ENCODE measurements around the gene UST.

Gene UST

GRCh38 chr6:148867862-148868261, 121.0 kb downstream of the UST start:
- no peaks in the 10 kb centered on the region for H4K20me1 ChIP-seq (ENCODE audit: insufficient read depth)
- H3K4me1 ChIP-seq (ENCODE audit: low read depth, poor library complexity, severe bottlenecking): no peaks in the 10 kb centered on the region
- no peaks in the 10 kb centered on the region for H3K27me3 ChIP-seq (ENCODE audit: insufficient read depth, low read depth)
- no peaks in the 10 kb centered on the region for H3K79me2 ChIP-seq (ENCODE audit: insufficient read depth, low read depth)
- H3K9ac ChIP-seq: no peak overlapping the region
- no peak overlapping the region for H3K27ac ChIP-seq
- no peak for TF ChIP-seq CTCF (conservative IDR thresholded peaks at IDR 0.05; ENCODE audit: low read depth, low read length)
- no peak overlapping the region for H3K4me3 ChIP-seq (IDR thresholded peaks at IDR 0.05; ENCODE audit: insufficient read depth, low read depth, low read length)
- no peak overlapping the region for H2AFZ ChIP-seq (ENCODE audit: low read depth)
- no peaks in the 10 kb centered on the region for H3K36me3 ChIP-seq (ENCODE audit: insufficient read depth)
- no peak overlapping the region for H3K4me2 ChIP-seq

DNA sequence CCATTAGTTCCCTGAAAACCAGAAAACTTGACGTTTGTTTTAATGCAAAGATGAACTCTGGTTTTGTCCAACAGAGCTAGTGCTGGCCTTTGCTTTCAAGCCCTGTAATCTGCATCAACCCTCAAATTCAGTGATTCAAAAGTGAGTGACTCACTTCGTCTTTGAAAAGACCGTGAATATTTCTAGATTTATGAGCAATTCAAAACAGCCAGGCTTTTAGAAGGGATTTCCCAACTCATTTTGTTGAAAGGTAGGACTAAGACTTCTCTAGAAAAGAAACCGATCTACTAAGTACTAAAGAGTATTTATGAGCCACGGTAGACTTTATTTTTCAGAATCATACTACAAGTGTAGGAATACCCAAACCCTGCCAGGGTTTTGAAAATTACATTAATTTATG, 121.5 kb downstream of the UST start:
- Histone ChIP-seq H3K27me3 (ENCODE audit: insufficient read depth, low read depth) (no peaks in the 10 kb centered on the region), H3K79me2 (ENCODE audit: insufficient read depth, low read depth) (no peaks in the 10 kb centered on the region), H3K4me2 (no peak overlapping the region), H3K9ac (no peak overlapping the region), H3K27ac (no peak overlapping the region), H3K4me3 (IDR thresholded peaks at IDR 0.05; ENCODE audit: insufficient read depth, low read depth, low read length) (no peak overlapping the region), H2AFZ (ENCODE audit: low read depth) (no peak overlapping the region), H4K20me1 (ENCODE audit: insufficient read depth) (no peaks in the 10 kb centered on the region), H3K36me3 (ENCODE audit: insufficient read depth) (no peaks in the 10 kb centered on the region), H3K4me1 (ENCODE audit: low read depth, poor library complexity, severe bottlenecking) (no peaks in the 10 kb centered on the region)
- TF ChIP-seq CTCF (conservative IDR thresholded peaks at IDR 0.05; ENCODE audit: low read depth, low read length): no peak

- Histone ChIP-seq H3K27me3 (ENCODE audit: insufficient read depth, low read depth) (no peaks in the 10 kb centered on the region), H3K4me2 (no peak overlapping the region), H3K27ac (no peak overlapping the region), H2AFZ (ENCODE audit: low read depth) (no peak overlapping the region), H3K9ac (no peak overlapping the region), H3K36me3 (ENCODE audit: insufficient read depth) (no peaks in the 10 kb centered on the region), H3K4me1 (ENCODE audit: low read depth, poor library complexity, severe bottlenecking) (no peaks in the 10 kb centered on the region), H3K4me3 (IDR thresholded peaks at IDR 0.05; ENCODE audit: insufficient read depth, low read depth, low read length) (no peak overlapping the region), H4K20me1 (ENCODE audit: insufficient read depth) (no peaks in the 10 kb centered on the region), H3K79me2 (ENCODE audit: insufficient read depth, low read depth) (no peaks in the 10 kb centered on the region)
- TF ChIP-seq CTCF (conservative IDR thresholded peaks at IDR 0.05; ENCODE audit: low read depth, low read length): no peak
These were observed 122.1 kb downstream of the UST start for GRCh38 chr6:148868901-148869300.

- H3K4me3 ChIP-seq (IDR thresholded peaks at IDR 0.05; ENCODE audit: insufficient read depth, low read depth, low read length): no peak overlapping the region
- H3K36me3 ChIP-seq (ENCODE audit: insufficient read depth): no peaks in the 10 kb centered on the region
- no peak overlapping the region for H3K27ac ChIP-seq
- H4K20me1 ChIP-seq (ENCODE audit: insufficient read depth): no peaks in the 10 kb centered on the region
- no peak for TF ChIP-seq CTCF (conservative IDR thresholded peaks at IDR 0.05; ENCODE audit: low read depth, low read length)
- no peak overlapping the region for H3K9ac ChIP-seq
- H3K27me3 ChIP-seq (ENCODE audit: insufficient read depth, low read depth): no peaks in the 10 kb centered on the region
- H3K4me2 ChIP-seq: no peak overlapping the region
- no peak overlapping the region for H2AFZ ChIP-seq (ENCODE audit: low read depth)
- no peaks in the 10 kb centered on the region for H3K4me1 ChIP-seq (ENCODE audit: low read depth, poor library complexity, severe bottlenecking)
- H3K79me2 ChIP-seq (ENCODE audit: insufficient read depth, low read depth): no peaks in the 10 kb centered on the region
These were observed 122.8 kb downstream of the UST start for GRCh38 chr6:148869585-148869984.

DNA sequence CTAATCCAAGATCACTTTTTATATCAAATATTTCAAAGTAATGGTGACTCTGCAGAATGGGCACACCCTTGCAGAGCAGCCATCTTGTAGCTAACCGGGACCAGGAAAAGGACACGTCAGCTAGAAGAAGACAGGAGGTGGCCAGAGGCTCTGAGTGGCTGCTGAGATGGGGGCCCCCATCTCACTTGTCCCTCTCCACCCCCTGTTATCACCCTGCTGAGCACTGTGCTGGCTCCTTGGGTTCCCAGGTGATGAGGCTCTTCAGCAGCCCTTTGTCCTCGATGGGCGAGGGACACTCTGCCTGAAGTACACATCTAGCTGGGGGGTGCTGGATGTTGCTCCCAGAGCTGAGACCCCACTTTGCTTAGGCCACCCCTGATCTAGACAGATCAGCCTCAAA, 126.3 kb downstream of the UST start:
- H3K27ac ChIP-seq: no peak overlapping the region
- no peaks in the 10 kb centered on the region for H3K4me1 ChIP-seq (ENCODE audit: low read depth, poor library complexity, severe bottlenecking)
- H4K20me1 ChIP-seq (ENCODE audit: insufficient read depth): no peaks in the 10 kb centered on the region
- no peaks in the 10 kb centered on the region for H3K79me2 ChIP-seq (ENCODE audit: insufficient read depth, low read depth)
- no peak for TF ChIP-seq CTCF (conservative IDR thresholded peaks at IDR 0.05; ENCODE audit: low read depth, low read length)
- no peak overlapping the region for H3K4me2 ChIP-seq
- H3K4me3 ChIP-seq (IDR thresholded peaks at IDR 0.05; ENCODE audit: insufficient read depth, low read depth, low read length): no peak overlapping the region
- H2AFZ ChIP-seq (ENCODE audit: low read depth): no peak overlapping the region
- no peaks in the 10 kb centered on the region for H3K27me3 ChIP-seq (ENCODE audit: insufficient read depth, low read depth)
- H3K36me3 ChIP-seq (ENCODE audit: insufficient read depth): no peaks in the 10 kb centered on the region
- H3K9ac ChIP-seq: no peak overlapping the region

Measured in KMS-11 (cell line).